ENCODE data around the gene CMPK1.
"Not testable (repeated sequence)": the region's sequence is repeated elsewhere in the genome, so short reads cannot be mapped to it uniquely, and the experiment has no call there.

The CMPK1 gene, protein sequence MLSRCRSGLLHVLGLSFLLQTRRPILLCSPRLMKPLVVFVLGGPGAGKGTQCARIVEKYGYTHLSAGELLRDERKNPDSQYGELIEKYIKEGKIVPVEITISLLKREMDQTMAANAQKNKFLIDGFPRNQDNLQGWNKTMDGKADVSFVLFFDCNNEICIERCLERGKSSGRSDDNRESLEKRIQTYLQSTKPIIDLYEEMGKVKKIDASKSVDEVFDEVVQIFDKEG

GRCh38 chr1:47333578-47333921, at the start of gene CMPK1:
CMPK1 (plus strand) TSS chr1:47333790; CDS start chr1:47333946, 156 bp downstream.
- peak; percentile 66 to 68 for DNase-seq

- DNase-seq, result not testable (repeated sequence)
Observed at GRCh38 chr1:47288116-47288515, 45.5 kb upstream of the CMPK1 start.

- DNase-seq, result not testable (repeated sequence)
Observed at GRCh38 chr1:47294863-47295262, 38.7 kb upstream of the CMPK1 start.

- DNase-seq, result no peak
Observed at GRCh38 chr1:47295579-47295978, 38.0 kb upstream of the CMPK1 start.

DNA sequence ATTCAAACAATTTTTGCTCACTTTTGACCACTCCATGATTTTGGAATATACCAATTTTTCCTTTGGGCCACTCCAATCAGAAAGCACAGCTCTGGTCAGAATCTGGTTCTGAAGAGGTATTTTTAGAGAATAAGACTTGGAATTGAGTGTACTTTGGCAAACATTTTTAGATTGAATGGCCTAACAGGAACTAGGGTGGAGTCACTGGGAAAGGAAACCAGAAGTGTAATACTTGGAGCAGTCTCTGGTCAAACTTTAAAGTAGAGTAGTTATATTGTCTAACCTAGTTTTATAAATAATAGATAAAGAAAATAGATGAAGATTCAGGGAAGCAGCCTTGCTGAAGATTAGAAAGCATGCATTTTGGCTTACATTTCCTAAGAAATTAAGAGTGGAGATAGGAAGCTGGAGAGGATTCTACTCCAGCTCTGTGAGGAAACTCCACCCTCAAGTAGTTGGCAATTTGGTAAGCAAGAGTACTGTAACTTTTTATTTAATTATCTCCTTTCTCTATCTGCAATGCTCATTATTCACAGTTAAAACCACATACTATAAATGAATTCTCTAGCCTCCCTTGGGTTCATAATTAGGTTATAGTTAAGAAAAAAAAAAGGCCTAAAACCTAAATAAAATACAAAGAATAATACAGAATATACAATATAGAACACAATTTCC, 35.4 kb upstream of the CMPK1 start:
- DNase-seq, result no peak

- no peak for DNase-seq
Observed at GRCh38 chr1:47302472-47302871, 31.1 kb upstream of the CMPK1 start.

DNA sequence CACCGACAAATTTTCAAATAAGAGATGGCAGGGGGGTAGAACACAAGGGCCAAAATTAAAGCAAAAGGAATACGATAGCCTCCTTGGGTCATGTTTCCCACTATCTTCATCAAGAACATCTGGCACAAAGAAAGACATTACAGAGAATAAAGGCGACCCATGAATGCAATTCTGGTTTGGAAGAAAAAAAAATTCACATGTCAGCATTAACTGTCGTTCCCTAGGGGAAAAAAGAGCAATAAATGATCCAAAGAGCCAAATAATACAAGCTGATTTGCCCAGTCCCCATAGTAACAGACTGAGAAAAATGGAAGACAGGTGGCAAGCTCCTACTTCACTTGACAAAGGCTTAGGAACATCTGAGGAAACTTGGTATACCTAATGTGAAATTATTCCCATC, 24.2 kb upstream of the CMPK1 start:
- DNase-seq, result no peak

DNA sequence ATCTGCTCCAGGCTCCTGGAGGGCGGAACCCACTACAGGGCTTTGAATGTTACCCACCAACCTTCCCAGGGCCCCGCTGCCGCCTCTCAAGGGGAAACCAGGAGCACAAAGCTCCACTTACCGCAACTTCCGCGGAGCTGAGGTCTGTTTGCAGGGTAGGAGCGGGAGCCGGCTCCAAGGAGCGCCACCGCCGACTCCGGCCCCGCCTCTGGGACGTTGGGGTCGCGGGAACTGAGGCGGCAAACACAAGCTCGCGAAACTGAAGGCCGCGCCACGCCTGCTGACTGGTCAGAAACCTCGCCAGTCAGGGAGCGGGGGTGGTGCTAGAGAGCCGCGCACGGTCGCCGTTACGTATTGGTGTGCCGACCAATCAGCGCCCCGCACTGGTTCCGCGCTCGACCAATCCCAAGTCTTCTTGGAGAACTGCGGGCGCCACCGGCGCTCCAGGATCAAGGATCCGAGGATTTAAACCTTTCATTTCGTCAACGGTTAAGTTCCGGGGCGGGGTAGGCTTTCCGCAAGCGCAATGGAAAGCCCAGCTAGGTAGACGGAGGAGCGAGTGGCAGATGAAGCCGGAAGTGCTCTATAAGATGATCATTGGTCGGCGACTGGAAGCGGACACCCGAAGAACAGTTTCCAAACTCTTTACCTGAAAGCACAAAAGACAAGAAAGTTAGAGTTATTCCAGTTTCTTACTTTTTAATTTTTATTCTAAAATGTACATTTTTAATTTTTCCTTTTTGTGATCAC, 19.5 kb upstream of the CMPK1 start, which contains the start of gene STIL:
Gene STIL, minus strand, starts transcription at position 233 of the 750 bp plus-strand sequence. CDS start 3,828 bp downstream, outside the sequence.
- DNase-seq, result peak; percentile 93 to 95

DNA sequence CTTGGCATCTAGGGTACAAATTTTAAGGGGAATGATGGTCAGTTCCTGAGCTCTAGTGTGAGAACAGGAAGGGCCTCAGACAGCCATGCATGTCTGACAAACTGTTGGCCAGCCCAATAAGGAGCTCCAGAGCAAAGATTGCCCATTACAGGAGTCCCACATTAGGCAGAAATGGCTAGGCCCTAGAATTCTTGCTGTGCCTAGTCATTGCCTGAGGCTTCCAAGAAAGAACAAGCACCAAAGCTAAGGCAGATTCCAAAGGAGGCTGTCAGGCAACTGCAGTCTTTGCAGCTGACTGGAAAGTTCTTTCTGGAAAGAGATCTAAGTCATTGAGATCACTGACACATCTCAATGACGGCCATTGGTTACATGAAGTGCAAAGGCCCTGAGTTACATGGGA, 15.7 kb upstream of the CMPK1 start:
- DNase-seq, result no peak

- not testable (repeated sequence) for DNase-seq
Observed at GRCh38 chr1:47319968-47320367, 13.6 kb upstream of the CMPK1 start.

DNA sequence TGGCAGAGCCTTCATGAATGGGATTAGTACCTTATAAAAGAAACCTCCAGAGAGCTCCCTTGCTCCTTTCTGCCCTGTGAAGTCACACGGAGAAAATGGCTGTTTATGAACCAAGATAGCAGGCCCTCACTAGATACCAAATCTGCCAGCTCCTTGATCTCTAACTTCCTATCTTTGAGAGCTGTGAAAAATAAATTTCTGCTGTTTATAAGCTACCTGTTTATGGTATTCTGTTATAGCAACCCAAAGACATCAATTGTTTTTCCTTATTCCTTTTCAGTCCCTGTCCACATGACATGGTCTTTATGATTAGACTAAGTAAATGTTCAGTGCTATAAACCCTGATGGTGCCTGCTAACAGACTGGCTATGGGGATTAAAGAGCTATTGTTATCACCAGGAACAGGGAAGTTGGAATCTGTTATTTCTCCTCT, 10.0 kb upstream of the CMPK1 start:
- no peak for DNase-seq

- no peak for DNase-seq
Observed at GRCh38 chr1:47324682-47325081, 8.9 kb upstream of the CMPK1 start.

DNA sequence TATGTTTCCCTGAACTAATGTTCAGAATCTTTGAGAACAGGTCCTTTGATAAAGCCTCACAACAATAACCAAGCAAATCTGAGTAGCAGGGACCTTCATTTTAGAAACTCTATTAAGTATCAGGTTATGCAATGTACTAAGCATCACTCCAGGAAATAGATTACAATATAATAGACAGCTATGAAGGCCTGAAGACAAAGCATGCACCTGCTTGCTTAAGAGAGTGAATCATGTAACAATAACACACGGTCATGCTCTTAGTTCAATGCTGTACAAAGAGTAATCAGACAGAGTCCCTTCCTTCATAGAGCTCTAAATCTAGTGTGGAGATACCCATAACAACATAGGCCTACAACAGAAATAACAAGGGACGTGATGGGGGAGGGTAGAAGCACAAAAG, 8.1 kb upstream of the CMPK1 start:
- DNase-seq, result no peak

- no peak for DNase-seq
Observed at GRCh38 chr1:47326271-47326670, 7.3 kb upstream of the CMPK1 start.

DNA sequence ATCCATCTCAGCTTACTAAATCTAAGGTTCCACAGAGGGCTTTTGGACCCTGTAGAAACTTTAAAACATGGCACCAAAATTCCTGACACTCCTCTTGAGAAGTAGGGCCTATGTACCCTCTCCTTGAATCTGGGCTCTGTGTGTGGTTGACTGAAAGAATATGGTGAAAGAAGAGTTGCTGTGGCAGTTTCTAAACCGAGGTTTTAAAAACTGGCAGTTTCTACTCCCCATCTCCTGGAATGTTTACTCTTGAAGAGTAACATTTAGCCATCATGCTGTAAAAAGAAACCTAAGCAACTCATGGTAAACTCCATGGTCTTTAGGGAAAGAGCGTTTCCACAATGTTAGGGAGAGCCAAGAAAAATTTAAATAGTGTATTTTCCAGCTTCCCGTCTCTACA, 4.6 kb upstream of the CMPK1 start:
- no peak for DNase-seq

DNA sequence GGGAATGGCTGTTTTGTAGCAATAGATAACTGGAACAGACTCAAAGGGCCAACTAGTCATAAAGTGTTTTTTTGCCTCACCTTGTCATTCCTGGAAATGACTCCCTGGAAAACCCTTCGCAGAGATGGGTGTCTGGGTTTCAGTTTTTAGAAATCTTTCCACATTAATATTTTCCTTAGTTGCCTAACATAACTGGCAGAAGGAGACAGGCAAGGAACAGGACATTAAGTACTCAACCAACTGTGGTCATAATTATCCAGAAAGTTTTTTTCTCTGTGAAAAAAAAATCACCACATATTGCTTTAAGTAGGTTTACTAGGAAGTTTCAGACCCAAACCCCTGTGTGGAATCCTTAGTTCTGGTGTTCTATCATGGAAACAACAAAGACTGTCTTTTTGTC, 3.4 kb upstream of the CMPK1 start:
- DNase-seq, result no peak

GRCh38 chr1:47331875-47332274, 1.7 kb upstream of the CMPK1 start:
- no peak for DNase-seq

DNA sequence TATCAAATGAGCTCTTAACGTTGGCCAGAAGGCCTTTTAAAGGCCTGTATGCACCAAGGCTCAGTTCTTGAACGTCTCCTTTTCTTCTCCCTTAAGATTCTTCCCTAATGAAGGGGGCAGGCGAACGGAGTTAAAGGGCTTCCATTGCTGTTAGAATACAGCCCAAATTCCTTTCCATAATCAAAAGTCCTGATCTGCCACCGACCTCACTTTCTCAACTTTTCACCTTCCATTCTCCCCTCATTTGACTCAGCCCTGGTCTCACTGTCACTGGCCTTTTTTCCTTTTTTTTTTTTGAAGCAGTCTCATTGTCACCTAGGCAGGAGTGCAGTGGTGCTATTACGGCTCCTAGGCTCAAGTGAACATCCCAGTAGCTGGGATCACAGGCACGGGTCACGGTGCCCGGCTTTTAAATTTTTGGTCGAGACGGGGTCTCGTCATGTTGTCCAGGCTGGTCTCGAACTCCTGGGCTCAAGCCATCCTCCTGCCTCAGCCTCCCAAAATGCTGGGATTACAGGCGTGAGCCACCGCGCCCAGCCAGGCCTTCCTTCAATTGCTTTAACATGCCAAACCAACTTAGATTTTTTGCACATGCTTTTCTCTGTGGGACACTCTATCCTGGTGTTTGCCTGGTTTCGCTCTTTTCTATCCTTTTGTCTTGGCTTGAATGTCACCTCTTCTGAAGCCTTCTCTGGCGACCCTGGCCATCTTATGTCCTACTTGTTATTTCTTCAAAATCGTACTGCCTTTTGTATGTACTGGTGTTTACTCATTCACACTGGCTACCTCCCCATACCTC, 612 bp upstream of the CMPK1 start:
- DNase-seq, result no peak

DNA sequence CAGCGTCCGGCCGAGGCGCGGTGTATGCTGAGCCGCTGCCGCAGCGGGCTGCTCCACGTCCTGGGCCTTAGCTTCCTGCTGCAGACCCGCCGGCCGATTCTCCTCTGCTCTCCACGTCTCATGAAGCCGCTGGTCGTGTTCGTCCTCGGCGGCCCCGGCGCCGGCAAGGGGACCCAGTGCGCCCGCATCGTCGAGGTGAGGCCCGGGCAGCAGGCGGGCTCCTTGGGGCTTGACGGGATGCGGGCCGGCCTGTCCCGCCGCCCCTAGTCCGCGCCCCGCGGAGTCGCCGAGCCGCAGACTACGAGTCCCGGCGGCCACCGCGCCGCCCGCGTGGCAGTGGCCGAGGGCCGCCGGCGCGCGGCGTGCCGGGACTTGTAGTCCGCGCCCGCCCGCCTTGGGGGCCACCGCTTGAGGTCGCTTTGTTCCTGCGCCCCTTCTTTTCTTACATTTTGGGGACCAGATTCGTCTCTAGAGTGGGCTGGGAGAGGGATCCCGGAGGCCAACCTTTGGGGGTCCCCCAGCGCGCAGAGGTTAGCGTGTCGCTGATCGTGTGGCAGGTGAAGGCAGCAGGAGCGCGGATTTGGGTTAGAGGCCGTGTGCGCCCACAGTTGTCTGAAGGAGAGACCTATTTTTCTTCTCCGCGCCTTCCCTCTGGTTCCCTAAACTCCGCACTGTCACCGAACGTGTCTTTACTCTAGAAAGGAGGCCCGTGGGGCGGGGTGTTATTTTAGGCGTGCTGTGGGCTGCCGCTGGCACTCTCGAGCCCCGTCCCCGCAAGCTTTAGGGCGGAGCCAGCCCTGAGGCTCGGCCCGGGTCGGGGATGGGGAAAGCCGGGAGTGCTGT, 553 bp downstream of the CMPK1 start:
- peak; percentile 60 to 66 for DNase-seq

DNA sequence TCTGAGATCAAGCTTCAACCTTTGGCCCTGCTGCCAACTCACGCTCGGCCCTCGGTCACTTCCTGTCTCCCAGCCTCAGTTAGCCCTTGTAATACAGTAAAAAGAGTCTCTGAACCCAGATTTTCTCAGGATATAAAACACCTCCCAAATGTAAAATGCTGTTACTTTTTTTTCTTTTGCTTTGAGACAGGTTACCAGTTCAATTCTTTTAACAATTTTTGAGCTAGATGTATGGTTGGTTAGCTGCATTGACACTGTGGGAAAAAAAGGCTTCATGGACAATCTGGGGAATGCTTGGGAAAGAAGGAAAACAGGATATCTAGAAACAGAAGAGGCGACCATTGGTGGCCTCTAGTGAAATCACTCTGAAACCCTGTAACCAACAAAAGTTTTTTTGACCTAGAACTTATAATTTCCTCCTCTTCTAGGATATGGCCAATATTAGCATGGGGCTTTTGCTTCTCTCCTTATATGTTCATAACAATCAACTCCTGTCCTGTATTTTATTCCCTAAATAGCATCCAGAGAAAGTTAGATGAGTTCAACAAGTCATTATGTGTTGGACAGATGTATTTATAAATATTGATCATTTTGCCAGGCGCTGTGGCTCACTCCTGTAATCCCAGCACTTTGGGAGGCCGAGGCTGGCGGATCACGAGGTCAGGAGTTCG, 1.3 kb downstream of the CMPK1 start:
- DNase-seq, result no peak

DNA sequence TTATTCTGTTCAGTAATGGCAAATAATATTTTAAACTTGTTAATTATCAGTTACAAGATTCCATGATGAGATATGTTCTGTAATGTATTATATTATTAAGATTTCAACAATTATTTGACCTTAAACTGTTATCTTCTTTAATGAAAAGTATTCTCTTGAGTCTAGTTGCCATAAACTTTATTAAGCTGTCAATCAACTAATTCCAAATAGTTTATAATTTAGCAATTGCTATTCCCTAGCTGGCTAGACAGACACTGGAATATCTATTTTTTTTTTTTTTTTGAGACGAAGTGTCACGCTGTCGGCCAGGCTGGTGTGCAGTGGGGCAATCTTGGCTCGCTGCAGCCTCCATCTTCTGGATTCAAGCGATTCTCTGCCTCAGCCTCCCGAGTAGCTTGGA, 3.8 kb downstream of the CMPK1 start:
- no peak for DNase-seq

Data from stimulated activated CD4-positive, alpha-beta T cell treated with anti-CD3 and anti-CD28 coated beads, Interleukin-2, amount 100 ng/mL, for 48 hours (primary cell).